ENCODE data around the gene UBE3C.

DNA sequence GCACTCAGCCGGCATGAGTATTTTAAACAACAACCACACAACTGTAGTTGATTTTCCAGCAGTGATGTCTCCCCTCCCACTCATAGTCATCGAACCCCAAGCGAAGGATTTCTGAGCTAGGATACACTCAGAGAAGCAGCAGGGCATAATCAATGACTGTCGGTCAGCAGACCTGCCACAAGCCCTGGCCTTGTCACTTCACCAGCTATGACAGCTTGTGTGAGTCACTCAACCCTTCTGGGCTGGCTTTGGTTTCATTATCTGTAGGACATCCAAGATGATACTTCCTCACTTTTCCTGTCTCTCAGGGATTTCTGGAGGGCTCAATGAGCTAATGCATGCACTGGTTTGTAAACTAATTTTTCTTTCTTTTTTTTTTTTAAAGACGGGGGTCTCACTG lies 22.0 kb upstream of the UBE3C start:
- TF ChIP-seq CTCF (IDR thresholded peaks at IDR 0.05; ENCODE audit: low read depth, low read length): no peak
- TF ChIP-seq MYC (IDR thresholded peaks at IDR 0.05; ENCODE audit: low read depth, low read length): no peak
- TF ChIP-seq POLR2A (IDR thresholded peaks at IDR 0.05; ENCODE audit: extremely low read depth, insufficient read length): no peak
- TF ChIP-seq, protein P1, sequence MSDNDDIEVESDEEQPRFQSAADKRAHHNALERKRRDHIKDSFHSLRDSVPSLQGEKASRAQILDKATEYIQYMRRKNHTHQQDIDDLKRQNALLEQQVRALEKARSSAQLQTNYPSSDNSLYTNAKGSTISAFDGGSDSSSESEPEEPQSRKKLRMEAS (IDR thresholded peaks at IDR 0.05; ENCODE audit: low read depth, low read length): no peak
